ENCODE results near the gene TGFB1.
"Not testable (repeated sequence)": the region's sequence is repeated elsewhere in the genome, so short reads cannot be mapped to it uniquely, and the experiment has no call there.

The TGFB1 gene

DNA sequence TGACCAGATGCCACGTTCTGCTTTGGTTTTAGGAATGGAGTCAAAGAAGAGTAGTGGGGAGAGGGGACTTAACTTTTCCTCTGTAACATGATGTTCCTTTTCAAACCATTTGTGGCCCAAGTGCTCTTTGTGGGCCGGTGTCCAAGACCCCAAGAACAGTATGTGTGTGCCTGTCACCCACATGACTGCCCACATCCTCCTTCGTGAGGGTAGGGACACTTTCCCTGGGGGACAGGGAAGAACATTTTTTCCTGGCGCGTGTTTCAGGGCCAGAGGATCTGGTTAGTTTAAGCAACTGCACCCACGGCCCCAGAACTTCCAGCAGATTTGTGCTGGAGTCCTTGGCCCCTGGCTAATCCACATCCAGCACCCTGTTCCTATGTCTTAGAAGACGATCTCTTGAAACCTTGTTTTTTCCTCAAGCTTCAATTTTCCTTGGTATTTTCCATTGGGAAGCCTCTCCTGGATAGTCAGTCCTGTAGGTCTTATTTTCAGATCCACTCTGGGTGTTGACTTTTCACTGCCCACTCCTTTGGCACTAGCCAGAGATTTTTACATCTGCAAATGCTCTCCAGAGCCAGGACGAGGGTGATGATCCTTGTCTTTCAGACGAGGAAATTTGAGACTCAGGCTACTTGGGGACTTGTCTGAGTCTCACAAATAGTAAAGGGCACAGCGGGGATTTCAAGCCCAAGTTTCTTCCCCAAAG lies 54.5 kb downstream of the TGFB1 start:
- DNase-seq = no peak

DNA sequence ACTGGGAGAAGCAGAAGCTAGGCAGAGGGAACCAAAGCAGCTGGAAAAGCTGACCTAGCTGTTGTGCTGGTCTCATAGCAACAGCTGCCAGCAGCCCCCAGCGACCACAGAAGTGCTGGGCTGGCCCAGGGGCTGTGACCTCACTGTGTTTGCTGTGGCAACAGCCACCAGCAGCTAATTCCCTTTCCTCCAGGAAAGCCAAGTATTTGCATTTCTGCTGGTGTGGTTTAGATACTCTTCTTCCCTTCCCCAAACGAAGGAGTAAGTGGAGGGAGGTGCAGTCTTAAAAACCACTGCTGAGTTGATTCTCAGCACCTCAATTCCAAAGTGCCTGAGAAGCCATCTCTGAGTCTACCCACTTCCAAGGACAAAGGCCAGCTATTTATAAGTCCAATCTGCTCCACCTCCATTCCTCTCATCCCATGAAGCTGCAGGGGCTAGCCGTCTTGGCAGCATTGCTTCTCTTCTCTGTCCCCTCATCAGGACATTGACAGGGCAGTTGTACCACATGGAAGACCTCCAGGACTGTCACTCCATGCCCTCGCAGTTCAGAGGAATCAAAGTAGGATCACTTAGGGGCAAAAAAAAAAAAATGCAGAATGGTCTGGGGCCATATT lies 55.3 kb downstream of the TGFB1 start:
- DNase-seq = peak; percentile 75

DNA sequence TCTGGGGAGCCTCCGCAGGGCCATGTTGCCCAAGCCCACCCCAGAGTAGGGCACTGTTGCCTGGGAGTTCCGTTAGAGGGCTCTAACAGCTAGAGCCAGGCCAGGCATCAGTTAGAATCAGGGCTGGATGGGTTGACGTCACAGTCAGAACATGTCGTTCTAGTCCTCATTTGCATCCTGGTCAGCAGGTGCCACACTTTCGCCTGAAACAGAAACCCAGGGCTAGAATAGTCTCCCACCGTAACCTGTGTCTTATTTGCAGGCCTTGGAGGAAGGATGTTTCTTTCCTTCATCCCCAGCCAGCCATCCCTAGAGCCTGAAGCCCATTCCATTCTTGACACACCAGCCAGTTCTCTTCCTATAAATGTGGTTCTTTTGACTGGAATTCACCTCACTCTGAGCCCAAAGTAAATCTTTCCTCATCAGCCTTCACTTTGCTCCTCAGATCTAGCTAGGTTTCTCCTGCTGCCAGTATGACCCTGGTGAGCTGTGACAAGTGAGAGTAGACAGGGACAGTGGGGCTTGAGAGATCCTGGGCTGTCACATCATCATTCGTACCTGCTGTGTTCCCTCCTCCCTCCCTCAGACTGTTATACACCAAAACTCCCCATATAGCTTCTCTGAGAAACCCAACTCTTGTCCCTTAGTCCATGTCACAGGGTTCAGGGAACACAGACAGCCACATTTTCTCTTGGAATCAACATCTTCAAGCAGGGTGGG lies 55.9 kb downstream of the TGFB1 start:
- DNase-seq = no peak

DNA sequence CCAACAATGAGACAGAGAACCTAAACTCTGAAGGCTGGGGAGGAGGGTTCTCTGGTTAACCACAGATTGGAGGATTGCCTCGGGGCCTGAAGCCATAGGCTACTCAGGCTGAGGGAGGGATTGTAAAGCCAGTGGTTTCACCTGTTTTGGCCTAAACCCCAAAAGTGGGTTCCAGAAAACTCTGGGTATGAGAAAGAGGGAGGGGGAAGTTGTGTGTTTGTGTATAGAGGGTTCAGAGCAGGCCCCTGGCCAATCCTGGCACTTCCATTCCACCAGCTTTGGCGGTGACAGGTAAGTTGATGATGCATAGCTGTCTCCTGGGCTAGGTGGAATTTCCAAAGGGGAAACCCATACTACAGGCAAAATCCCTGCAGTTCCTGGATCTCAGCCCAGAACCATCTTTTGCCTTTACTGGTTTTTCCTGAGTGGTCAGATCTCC lies 57.3 kb downstream of the TGFB1 start:
- DNase-seq = no peak

DNA sequence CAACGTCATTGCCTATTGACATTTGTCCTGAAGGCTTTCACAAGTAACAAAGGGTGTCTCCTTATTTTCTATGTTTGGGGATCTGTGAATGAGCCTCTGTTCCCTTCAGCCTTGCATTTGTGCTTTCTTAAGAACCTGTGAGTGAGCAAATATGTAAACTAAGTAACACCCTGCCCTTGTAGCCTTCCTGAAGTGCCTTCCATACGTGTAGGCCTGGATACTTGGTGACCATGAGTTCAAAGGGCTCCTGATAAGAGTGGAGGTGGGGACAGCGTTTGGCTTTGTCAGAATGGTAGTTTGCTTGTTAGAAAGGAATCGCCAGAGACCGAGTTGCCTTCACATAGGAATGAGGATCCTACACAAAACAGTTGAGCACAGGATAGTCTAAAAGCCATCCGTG lies 58.2 kb downstream of the TGFB1 start:
- no peak for DNase-seq

DNA sequence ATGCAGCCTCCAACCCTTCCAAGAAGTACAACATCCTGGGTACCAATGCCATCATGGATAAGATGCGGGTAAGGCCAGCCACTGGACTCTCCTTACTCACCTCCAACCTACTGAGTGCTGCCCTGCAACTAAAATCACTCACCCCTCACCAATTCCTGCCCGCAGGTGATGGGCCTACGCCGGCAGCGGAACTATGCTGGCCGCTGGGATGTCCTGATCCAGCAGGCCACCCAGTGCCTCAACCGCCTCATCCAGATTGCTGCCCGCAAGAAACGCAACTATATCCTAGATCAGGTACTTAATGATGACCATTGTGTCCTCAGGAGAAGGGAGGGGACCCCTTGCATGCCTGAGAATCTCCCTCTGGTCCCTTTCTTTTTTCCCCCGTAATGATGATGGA lies 59.3 kb downstream of the TGFB1 start:
- DNase-seq = no peak

DNA sequence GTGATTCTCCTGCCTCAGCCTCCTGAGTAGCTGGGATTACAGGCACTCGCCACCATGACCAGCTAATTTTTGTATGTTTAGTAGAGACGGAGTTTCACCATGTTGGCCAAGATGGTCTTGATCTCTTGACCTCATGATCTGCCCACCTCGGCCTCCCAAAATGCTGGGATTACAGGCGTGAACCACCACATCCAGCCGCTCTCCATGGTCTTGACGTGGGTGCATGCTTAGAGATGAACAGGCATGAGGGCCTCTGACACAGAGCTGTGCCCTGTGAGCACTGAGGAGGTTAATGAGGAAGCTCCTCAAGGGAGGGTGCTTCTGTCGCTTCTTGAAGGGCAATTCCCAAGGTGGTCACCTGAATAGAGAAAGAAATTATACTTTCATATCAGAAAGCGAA lies 63.9 kb downstream of the TGFB1 start:
- not testable (repeated sequence) for DNase-seq

DNA sequence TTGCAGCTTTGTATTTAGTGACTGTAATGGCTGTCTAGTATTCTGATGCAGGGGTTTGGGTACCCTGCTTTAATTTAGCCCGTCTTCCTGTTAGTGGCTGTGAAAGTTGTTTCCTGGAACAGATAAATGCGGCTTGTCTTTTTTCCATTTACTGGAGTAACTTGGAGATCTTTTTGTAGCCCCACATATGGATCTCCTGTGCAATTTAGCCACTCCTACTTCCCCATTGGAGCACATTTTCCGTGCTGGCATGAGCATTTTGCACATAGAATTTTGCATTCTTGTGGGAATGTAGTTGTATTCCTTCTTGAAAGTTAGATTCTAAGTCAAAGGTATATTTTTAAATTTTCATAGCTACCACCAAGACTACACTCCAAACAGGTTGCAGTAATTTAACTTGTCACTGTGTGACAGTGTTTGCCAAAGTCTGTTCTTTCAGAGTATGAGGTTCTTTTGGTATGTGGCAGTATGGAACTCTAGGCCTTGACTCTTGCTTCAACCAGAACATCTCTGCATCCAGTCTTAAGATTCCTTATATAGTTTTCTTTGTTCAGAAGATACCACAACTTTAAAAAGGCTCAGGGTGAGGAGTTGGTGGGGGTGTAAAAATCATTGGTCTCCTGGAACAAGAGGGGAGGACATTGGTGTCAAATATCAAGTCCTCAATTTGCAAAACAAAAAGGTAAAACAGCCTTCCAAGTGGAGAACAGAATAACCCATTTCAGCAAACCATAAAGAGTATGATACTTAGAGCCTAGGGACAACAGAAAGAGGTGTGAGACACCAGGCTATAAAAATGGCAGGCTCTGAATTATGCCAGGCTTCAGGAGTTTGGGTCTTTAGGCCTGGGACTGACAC lies 64.8 kb downstream of the TGFB1 start:
- no peak for DNase-seq

All from islet precursor cell (in vitro differentiated cells).